ENCODE measurements around the gene CRK.

GRCh38 chr17:1398931-1399678 is 56.9 kb downstream of the CRK start:
- TF ChIP-seq CTCF (IDR thresholded peaks at IDR 0.05) (no peak), POLR2A (IDR thresholded peaks at IDR 0.05) (no peak)
